Measurements from ENCODE around the gene COA1.

DNA sequence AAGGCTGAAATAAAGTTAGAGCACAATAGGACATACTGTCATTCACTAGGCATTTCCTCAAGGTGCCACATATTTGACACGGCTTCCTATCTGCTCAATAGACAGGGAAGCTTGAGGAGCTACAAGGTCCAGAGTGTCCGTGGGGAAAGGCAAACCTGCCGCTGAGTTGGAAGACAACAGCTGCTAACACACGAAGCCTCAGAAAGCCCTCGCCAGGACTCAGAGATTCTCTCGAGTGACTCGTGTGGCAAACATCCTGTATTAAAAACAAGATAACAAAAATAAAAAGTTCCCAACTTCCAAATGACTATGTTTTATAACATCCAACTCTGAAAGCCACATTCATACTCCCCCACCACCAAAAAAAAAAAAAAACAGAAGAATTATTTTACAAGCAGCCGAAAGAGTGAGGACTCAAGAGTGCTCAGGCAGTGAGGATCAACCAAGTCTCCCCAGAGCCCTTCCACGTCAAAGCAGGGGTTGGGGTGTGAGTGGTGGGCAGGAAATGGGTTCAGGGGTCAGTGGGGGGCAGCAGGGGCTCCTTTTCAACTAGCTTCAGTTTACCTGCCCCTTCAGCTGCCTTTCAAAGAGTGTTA is 78.8 kb downstream of the COA1 start:
- TF ChIP-seq CTCF (IDR thresholded peaks at IDR 0.05) (no peak), POLR2AphosphoS5 (IDR thresholded peaks at IDR 0.05; ENCODE audit: low read depth, low read length) (no peak), TCF7L2 (IDR thresholded peaks at IDR 0.05; ENCODE audit: low read depth, low read length) (no peak)
- TF ChIP-seq, protein P1, sequence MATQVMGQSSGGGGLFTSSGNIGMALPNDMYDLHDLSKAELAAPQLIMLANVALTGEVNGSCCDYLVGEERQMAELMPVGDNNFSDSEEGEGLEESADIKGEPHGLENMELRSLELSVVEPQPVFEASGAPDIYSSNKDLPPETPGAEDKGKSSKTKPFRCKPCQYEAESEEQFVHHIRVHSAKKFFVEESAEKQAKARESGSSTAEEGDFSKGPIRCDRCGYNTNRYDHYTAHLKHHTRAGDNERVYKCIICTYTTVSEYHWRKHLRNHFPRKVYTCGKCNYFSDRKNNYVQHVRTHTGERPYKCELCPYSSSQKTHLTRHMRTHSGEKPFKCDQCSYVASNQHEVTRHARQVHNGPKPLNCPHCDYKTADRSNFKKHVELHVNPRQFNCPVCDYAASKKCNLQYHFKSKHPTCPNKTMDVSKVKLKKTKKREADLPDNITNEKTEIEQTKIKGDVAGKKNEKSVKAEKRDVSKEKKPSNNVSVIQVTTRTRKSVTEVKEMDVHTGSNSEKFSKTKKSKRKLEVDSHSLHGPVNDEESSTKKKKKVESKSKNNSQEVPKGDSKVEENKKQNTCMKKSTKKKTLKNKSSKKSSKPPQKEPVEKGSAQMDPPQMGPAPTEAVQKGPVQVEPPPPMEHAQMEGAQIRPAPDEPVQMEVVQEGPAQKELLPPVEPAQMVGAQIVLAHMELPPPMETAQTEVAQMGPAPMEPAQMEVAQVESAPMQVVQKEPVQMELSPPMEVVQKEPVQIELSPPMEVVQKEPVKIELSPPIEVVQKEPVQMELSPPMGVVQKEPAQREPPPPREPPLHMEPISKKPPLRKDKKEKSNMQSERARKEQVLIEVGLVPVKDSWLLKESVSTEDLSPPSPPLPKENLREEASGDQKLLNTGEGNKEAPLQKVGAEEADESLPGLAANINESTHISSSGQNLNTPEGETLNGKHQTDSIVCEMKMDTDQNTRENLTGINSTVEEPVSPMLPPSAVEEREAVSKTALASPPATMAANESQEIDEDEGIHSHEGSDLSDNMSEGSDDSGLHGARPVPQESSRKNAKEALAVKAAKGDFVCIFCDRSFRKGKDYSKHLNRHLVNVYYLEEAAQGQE (IDR thresholded peaks at IDR 0.05; ENCODE audit: insufficient read depth in 1 of 2, low read depth in 2 of 2, low read length in 1 of 2), result no peak
